C4-2B (cell line): ENCODE results near the gene SLC8A2.

ENCODE experiments used
- ZFX ChIP-seq: fragments of 450-650 bp; IDR thresholded peaks from 2 replicates; pipeline ENCODE4 v1.6.1; 2017
- TF ChIP-seq, protein P1 (sequence below): fragments of 450-650 bp; conservative IDR thresholded peaks from 2 replicates; pipeline ENCODE4 v1.5.1; 2017; ENCODE audit warnings: mild to moderate bottlenecking

GRCh38 chr19:47459477-47459876, 12.2 kb downstream of the SLC8A2 start:
- TF ChIP-seq, protein P1, sequence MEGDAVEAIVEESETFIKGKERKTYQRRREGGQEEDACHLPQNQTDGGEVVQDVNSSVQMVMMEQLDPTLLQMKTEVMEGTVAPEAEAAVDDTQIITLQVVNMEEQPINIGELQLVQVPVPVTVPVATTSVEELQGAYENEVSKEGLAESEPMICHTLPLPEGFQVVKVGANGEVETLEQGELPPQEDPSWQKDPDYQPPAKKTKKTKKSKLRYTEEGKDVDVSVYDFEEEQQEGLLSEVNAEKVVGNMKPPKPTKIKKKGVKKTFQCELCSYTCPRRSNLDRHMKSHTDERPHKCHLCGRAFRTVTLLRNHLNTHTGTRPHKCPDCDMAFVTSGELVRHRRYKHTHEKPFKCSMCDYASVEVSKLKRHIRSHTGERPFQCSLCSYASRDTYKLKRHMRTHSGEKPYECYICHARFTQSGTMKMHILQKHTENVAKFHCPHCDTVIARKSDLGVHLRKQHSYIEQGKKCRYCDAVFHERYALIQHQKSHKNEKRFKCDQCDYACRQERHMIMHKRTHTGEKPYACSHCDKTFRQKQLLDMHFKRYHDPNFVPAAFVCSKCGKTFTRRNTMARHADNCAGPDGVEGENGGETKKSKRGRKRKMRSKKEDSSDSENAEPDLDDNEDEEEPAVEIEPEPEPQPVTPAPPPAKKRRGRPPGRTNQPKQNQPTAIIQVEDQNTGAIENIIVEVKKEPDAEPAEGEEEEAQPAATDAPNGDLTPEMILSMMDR, result no peak
- TF ChIP-seq ZFX, result no peak
